ENCODE measurements around the gene KLHL36. TPM values are rescaled to one million over a fixed set of nuclear protein-coding genes. Genes with fewer than 3 reads are reported as not detected.

Gene KLHL36
- polyA plus RNA-seq, 1 of the 3 experiments (the other 2 are of a cell fraction), result 39.8 TPM

DNA sequence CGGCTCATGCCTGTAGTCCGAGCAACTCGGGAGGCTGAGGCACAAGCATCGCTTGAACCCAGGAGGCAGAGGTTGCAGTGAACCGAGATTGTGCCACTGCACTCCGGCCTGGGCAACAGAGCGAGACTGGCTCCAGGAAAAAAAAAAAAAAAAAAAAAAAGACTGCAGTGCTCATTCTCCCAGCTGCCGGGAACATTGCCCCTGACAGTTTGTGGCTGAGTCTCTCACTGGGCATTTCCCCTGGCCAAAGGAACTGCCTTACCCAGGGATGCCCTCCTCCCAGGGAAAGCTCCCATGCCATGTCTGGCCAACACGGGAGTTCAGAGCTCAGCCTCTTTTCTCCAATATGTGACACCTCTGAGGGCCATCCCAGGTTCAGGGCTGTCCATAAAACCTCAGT, 30.2 kb downstream of the KLHL36 start (continued):
- TF ChIP-seq, protein P1, sequence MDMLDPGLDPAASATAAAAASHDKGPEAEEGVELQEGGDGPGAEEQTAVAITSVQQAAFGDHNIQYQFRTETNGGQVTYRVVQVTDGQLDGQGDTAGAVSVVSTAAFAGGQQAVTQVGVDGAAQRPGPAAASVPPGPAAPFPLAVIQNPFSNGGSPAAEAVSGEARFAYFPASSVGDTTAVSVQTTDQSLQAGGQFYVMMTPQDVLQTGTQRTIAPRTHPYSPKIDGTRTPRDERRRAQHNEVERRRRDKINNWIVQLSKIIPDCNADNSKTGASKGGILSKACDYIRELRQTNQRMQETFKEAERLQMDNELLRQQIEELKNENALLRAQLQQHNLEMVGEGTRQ (IDR thresholded peaks at IDR 0.05; ENCODE audit: borderline replicate concordance, low read depth, low read length), result no peak

GRCh38 chr16:84680165-84680842, 32.0 kb downstream of the KLHL36 start:
- no peaks in the 10 kb centered on the region for H4K20me1 ChIP-seq (ENCODE audit: insufficient read depth)
- DNase-seq, result no peak
- no peak overlapping the region for H2AFZ ChIP-seq (ENCODE audit: low read depth)
- H3K4me2 ChIP-seq, result no peak overlapping the region
- 86% methylated on average over 10 of the region's 10 CpGs for WGBS (ENCODE audit: low lambda C conversion rate)
- no peak overlapping the region for H3K9ac ChIP-seq
- ChIA-PET CTCF (interaction anchor here (1.3 to 2.2 kb wide), 2 partner anchors 8 to 290 kb away, joined by 3 to 11 read pairs; no protein-coding TSS in a partner anchor), POLR2A (no interaction called here)
- H3K9me3 ChIP-seq, result no peaks in the 10 kb centered on the region
- H3K36me3 ChIP-seq (replicated peaks in 1 of 2; ENCODE audit: control insufficient read depth in 1 of 2, insufficient read depth in 2 of 2, low read length in 1 of 2), result no peaks in the 10 kb centered on the region
- TF ChIP-seq EP300 (IDR thresholded peaks at IDR 0.05; ENCODE audit: borderline replicate concordance in 1 of 2, low read depth in 1 of 2, low read length in 1 of 2) (no peak), TEAD4 (IDR thresholded peaks at IDR 0.05; ENCODE audit: borderline replicate concordance, insufficient read depth) (no peak), FOXM1 (IDR thresholded peaks at IDR 0.05; ENCODE audit: low read depth) (no peak), MXI1 (IDR thresholded peaks at IDR 0.05; ENCODE audit: low read depth, low read length) (no peak), GATA2 (CRISPR knock-in tag; IDR thresholded peaks at IDR 0.05) (no peak), YY1 (IDR thresholded peaks at IDR 0.05; ENCODE audit: low read depth) (no peak), CTCF (IDR thresholded peaks at IDR 0.05) (no peak), FOXJ3 (CRISPR knock-in tag; IDR thresholded peaks at IDR 0.05) (no peak), JUND (IDR thresholded peaks at IDR 0.05) (no peak)
- TF ChIP-seq, protein P2, sequence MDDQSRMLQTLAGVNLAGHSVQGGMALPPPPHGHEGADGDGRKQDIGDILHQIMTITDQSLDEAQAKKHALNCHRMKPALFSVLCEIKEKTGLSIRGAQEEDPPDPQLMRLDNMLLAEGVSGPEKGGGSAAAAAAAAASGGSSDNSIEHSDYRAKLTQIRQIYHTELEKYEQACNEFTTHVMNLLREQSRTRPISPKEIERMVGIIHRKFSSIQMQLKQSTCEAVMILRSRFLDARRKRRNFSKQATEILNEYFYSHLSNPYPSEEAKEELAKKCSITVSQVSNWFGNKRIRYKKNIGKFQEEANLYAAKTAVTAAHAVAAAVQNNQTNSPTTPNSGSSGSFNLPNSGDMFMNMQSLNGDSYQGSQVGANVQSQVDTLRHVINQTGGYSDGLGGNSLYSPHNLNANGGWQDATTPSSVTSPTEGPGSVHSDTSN (IDR thresholded peaks at IDR 0.05), result no peak
- TF ChIP-seq, protein P3, sequence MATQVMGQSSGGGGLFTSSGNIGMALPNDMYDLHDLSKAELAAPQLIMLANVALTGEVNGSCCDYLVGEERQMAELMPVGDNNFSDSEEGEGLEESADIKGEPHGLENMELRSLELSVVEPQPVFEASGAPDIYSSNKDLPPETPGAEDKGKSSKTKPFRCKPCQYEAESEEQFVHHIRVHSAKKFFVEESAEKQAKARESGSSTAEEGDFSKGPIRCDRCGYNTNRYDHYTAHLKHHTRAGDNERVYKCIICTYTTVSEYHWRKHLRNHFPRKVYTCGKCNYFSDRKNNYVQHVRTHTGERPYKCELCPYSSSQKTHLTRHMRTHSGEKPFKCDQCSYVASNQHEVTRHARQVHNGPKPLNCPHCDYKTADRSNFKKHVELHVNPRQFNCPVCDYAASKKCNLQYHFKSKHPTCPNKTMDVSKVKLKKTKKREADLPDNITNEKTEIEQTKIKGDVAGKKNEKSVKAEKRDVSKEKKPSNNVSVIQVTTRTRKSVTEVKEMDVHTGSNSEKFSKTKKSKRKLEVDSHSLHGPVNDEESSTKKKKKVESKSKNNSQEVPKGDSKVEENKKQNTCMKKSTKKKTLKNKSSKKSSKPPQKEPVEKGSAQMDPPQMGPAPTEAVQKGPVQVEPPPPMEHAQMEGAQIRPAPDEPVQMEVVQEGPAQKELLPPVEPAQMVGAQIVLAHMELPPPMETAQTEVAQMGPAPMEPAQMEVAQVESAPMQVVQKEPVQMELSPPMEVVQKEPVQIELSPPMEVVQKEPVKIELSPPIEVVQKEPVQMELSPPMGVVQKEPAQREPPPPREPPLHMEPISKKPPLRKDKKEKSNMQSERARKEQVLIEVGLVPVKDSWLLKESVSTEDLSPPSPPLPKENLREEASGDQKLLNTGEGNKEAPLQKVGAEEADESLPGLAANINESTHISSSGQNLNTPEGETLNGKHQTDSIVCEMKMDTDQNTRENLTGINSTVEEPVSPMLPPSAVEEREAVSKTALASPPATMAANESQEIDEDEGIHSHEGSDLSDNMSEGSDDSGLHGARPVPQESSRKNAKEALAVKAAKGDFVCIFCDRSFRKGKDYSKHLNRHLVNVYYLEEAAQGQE (IDR thresholded peaks at IDR 0.05; ENCODE audit: low read depth, low read length), result no peak
- H3K27ac ChIP-seq (ENCODE audit: low read depth in 2 of 2, low read length in 1 of 2), result no peak overlapping the region
- H3K27me3 ChIP-seq (ENCODE audit: insufficient read depth), result no peaks in the 10 kb centered on the region
- no peak overlapping the region for H3K4me3 ChIP-seq (ENCODE audit: low read depth in 2 of 2, low read length in 1 of 2)
- H3K9me2 ChIP-seq, result no peaks in the 10 kb centered on the region
- H3K79me2 ChIP-seq (ENCODE audit: insufficient read depth), result no peaks in the 10 kb centered on the region
- no peaks in the 10 kb centered on the region for H3K4me1 ChIP-seq (ENCODE audit: control insufficient read depth in 1 of 2, insufficient read depth in 2 of 2, low read depth in 1 of 2, low read length in 1 of 2)
- no peaks in the 10 kb centered on the region for H3F3A ChIP-seq (replicated peaks; ENCODE audit: insufficient read depth)

Data from SK-N-SH (cell line).